GM19193 (cell line): Measurements from ENCODE around the gene FGD5.

ENCODE experiments used
- POLR2A ChIP-seq: IDR thresholded peaks from 4 replicates; pipeline ENCODE4 v1.6.1; 2011; ENCODE audit not compliant: insufficient read depth, insufficient read length; ENCODE audit errors: extremely low read depth

The FGD5 gene

GRCh38 chr3:14886101-14886500 lies 67.3 kb downstream of the FGD5 start:
- TF ChIP-seq POLR2A = no peak

DNA sequence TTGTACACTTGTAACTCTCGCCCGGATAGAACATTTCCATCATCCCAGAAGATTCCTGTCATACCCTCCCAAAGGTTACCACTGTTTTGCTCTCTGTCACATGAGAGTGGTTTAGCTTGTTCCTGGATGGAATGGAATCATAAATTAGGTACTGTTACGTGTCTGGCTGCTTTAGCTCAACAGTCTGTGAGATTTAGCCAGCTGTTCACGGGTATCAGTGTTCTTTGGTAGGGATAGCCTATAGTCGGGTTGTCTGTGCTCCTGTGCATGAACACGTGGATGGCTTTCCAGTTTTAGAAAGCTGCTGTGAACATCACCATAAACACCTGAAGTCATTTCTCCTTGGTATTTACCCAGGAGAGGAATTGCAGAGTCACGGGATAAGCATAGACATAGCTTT lies 70.4 kb downstream of the FGD5 start:
- no peak for TF ChIP-seq POLR2A

- TF ChIP-seq POLR2A = no peak
These were observed 71.2 kb downstream of the FGD5 start for GRCh38 chr3:14889943-14890342.

DNA sequence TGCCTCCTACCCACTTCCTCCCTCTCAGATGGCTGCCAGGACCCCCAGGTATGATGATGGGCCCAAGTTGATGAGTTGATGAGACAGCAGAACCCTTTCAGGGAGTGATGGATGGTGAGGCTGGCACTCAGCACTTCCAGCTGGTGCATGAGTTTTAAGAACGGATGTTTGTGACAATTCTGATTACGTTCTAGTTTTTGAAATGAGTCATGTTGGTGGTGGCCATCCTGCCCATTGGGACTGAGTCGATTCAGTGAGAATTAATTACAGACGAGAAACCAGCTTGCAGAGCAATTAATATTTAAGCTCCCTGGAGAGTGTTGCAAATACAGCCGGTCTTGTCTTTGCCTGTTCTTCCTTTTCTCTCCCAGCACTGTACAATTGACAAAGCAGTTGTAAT lies 71.7 kb downstream of the FGD5 start:
- no peak for TF ChIP-seq POLR2A

- TF ChIP-seq POLR2A = no peak
These were observed 72.7 kb downstream of the FGD5 start for GRCh38 chr3:14891135-14892132.

- no peak for TF ChIP-seq POLR2A
These were observed 73.5 kb downstream of the FGD5 start for GRCh38 chr3:14892226-14892625.

- no peak for TF ChIP-seq POLR2A
These were observed 75.3 kb downstream of the FGD5 start for GRCh38 chr3:14894085-14894484.

GRCh38 chr3:14897266-14897665 lies 78.5 kb downstream of the FGD5 start:
- no peak for TF ChIP-seq POLR2A

GRCh38 chr3:14898929-14899328 lies 80.2 kb downstream of the FGD5 start:
- TF ChIP-seq POLR2A = no peak

- TF ChIP-seq POLR2A = no peak
These were observed 81.3 kb downstream of the FGD5 start for GRCh38 chr3:14899993-14900618.

DNA sequence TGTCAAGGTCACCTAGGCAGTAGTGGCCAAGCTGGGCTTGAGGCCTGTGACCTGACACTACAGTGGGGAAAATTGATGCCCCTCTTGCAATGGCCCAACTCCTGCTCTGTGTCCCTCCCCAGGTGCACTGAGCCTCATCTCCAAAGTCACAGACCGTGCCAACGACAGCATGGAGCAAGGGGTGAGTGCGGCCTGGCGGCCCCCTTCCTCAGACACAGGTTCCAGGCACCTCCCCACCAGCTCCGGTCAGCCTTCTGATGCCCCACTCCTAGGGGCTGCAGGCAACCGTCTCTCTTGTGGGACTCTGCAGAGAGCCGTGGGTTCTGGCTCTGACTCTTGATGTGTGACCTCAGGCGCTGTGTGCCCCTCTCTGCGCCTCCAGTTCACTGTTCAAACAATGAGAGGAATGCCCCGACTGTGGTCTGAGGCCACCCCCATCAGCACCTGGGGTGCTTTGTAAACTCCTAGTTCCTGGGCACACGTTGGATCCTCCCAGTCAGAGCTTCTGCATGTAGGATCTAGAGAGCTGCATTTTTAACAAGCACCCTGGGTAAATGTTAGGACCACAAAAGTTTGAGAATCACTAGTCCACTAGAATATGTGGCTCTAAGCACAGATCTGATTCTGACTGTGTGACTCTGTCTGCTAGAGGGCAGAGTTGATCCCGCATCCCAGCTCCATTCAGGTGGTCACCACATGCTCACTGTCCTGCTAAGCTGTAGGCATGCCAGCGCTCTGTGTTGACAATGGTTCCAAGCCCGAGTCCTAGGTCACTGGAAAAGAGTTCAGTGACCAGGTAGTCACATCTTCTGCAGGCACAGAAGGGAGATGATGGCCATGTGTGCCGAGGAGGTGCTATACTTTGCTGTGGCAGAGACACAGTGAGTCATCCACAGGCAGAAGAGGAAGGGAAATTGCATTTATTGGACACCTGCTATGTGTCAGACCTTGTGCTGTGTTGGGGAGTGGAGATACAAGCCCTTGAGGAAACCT lies 82.4 kb downstream of the FGD5 start:
- no peak for TF ChIP-seq POLR2A

GRCh38 chr3:14902719-14903118 lies 84.0 kb downstream of the FGD5 start:
- no peak for TF ChIP-seq POLR2A

DNA sequence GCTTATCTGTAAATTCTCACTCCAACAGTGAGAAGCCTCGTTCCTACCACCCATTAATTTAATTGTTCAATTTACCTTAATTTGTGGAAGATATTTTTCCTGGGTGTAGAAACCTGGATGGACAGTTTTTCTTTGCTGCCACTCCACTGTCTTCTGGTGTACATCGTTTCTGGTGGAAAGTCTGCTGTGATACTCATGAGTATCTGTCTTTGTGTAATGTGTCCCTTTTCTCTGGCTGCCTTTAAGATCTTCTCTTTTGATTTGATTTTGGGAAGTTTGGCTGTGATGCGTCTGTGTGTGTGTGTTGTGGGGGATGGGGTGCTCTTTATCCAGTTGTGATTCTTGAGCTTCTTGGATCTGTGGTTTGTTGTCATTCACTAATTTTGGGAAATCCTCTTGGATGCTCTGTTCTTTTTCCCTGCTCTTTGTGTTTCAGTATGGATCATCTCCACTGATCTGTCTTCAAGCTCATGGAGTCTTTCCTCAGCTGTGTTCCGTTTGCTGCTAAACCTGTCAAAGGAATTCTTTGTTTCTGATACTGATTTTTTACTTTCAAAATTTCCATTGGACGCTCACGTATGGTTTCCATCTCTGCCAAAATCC lies 86.4 kb downstream of the FGD5 start:
- TF ChIP-seq POLR2A = no peak

GRCh38 chr3:14906355-14906971 lies 87.7 kb downstream of the FGD5 start:
- no peak for TF ChIP-seq POLR2A

DNA sequence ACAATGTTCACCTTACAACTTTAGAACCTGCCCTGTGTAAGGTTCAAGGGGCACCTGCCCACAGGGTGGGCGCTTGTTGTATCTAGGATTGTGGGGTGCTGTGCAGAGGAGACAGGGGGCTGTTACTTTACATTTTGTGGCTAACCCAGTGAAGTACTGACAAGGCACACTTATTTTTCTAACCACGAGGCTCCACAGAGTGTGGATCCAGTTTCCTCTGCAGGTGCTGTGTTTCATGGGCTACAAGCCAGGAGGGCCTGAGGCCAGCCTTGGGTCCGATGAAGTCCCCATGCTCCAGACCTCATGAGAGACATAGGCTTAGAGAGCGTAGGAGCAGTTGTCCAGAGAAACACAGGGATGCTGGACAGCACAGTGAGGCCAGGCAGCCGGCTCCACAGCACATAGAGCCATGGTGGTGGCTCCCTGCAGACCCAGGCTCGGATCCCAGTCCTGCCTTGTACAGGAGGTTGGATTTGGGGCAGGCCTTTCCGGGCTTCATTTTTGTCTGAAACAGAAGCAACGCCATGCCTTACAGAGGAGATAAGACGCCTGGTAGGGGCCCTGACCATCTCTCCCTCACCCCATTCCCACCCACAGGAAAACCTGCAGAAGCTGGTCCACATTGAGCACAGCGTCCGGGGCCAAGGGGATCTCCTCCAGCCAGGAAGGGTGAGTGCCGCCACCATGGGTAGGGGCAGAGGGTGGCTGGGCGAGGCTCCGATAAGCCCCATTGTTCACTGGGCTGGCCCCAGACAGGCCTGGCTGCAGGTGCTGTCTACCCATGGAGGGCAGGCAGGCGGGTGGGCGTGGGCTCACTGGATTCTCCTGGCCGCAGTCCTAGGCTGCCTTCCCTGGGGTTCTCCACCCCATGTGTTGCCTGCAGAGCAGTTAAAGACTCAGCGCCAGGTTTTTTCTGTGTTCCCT lies 88.5 kb downstream of the FGD5 start:
- no peak for TF ChIP-seq POLR2A
